Activated gamma-delta T cell treated with anti-CD3 and anti-CD28 coated beads, Interleukin-2, amount 50 U/mL, for 16 hours (primary cell): Measurements from ENCODE around the gene RBMS1.

Experiments used
- DNase-seq: peaks from one replicate; pipeline ENCODE4 v3.0.0-alpha.2; 2020; ENCODE audit warnings: low read depth

The RBMS1 gene

GRCh38 chr2:160253440-160254188, 240.0 kb downstream of the RBMS1 start:
- no peak for DNase-seq

DNA sequence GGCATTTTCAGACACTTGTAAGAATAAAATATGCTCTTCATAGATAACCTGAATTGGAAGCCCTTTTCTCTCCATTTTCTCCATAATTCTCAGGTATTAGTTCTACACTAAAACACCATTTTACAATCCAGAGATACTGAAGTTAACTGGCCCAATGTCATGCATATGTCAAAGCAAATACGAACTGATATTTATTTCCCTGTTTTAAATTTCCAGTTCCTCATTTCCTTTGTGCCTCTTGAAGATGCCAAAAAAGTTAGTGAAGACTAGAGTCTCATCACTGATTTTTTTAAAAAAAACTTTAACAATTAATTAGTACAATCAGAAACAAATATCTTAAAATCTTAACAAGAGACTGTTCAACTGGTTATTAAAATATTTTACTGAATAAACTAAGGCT, 240.7 kb downstream of the RBMS1 start:
- DNase-seq: no peak

DNA sequence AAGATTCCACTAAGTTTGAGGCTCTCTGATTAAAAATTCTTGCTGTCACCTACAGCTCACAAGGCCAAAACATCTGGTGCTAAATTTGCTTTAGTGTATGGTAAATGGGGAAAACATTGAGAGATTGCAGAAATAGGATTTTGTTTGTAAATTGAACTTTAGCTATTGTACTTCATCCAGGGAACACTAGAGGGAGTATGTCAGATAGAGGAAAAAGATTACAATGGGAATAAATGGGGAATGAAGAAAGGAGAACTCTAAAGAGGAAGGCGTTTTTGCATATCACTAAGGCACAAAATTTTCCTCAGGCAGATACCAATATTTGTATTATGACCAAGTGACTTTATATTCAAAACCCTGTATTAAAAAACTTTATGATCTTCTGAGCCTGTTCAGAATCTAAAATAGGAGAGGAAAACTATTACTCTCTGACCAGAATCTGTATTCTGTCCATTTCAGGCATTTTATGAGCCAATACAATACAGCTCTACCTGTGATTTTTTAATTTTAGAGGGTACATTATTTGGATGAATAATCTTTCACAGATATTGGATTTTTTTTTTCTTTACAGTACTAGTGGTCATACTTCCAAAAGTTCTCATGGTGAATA, 241.2 kb downstream of the RBMS1 start:
- no peak for DNase-seq

DNA sequence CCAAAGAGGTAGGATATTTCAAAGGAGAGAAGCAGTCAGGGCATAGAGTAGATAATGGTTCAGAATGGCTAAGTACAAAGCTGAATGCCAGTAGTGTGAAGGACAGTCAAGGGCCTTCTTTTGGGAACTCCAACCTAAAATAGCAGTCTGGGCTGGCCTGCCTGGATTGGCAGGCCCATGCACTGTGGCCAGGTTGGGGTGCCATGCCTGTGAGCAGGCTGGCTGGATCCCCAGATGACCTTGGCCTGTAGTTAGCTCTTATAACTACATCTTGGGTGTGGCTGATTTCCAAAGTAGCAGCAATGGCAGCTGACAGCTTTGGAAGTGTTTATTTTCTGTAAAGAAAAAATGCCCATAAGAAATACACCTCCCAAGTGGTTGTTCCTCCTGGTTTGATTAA, 242.0 kb downstream of the RBMS1 start:
- DNase-seq: no peak

GRCh38 chr2:160249876-160250275, 243.7 kb downstream of the RBMS1 start:
- DNase-seq: no peak

DNA sequence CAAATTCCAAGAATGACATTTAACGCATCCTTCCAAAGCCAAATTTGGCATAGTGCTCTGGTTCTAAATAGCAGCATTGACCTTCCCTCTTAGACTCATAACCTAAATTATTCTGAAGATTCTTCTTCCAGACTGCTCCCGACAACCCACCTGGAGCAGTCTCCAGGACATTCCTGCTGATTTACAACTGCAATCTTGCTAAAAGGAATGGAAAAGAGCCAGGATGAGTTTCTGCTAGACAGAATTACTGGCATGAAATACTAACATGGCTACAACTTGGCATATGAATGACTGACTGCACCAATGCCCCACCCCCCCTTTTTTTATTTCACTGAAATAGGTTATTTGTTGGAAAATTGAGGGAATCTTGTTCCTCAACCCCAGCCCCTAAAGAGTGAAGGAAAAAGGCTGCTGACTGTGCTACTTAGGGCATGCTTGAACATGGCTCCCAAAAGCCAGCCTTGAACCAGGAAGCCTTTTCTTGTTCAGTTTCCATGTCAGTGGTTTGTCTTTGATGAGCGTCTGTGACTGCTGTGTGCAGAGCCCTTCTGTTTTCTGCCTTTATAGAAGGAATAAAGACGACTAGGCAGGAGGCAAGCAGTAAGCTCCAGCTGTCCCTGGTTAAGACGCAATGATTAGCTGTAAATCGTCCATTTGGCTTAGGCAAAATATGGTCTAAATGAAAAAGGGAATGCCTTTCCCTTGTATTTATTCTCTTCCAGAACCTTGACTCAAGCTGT, 246.1 kb downstream of the RBMS1 start:
- DNase-seq: no peak

- DNase-seq: no peak
Observed at GRCh38 chr2:160246356-160246755, 247.3 kb downstream of the RBMS1 start.

GRCh38 chr2:160245614-160246155, 247.9 kb downstream of the RBMS1 start:
- DNase-seq: no peak

DNA sequence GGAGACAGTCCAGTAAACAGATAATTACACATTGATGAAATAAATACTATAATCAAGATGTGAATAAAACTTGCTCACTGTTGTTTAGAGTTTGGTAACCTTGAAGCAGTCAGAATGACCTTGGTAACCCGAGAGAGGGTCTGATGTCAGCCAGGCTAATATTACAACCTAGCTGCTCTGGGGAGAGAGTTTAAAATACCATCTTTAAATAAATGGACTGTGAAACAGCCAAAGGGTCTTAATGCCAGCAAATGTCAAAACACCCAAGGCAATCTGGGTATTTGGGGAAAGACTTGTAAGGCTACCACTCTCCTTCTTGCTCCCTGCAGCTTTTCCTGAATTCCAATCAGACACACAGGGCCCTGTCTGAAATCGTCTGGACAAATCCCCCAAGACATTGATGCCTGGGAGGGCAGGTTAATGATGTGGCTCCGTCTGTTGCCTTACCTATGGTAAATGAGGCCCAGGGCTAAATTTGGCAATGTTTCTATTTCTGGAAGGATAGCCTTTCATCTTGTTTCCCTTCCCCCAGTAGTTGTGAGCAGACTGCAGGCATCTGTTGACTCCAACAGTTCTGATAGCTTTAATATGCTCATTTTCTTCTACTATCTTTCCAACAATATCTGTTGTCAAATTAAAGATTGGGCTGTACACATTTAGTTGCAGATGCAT, 250.6 kb downstream of the RBMS1 start:
- no peak for DNase-seq

- DNase-seq: no peak
Observed at GRCh38 chr2:160241251-160242137, 252.1 kb downstream of the RBMS1 start.

DNA sequence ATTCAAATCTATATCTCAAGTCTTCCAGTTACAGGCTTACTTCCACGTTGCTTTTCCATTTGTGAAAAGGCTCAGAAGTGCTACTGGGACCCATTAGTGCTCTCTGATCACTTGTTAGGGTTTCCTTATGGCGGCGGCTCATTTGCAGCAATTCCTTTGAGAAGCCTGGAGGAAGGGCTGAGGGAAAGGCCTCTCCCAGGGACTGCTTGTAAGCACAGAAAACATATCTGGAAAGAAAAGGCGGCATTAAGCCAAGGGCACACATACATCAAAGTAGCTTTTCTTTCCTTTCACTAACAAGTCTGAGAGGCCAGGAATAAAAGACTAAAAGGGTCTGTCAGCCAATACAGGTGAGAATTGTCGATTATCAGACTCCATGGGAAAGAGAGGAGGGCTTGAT, 254.2 kb downstream of the RBMS1 start:
- no peak for DNase-seq

DNA sequence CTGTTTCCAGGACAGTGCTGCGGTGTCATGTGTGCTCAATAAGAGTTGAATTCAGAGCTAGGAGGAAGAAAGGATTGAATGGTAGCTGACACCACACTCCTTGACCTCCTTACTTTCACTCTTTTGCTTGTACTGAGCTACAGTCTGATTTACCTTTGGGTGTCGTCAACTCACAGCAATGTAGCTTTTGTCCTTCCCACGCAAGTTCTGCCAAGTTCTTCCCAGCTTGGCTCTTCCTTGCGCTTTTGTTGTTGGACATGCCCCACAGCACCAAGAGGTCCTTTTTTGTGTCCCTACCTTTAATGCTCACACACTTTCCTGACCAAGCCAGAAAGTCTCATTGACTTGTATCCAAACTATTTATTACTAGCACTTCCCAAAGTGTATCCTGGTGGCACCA, 255.2 kb downstream of the RBMS1 start:
- no peak for DNase-seq

GRCh38 chr2:160232905-160233475, 260.6 kb downstream of the RBMS1 start:
- no peak for DNase-seq

- no peak for DNase-seq
Observed at GRCh38 chr2:160229591-160229990, 264.0 kb downstream of the RBMS1 start.

DNA sequence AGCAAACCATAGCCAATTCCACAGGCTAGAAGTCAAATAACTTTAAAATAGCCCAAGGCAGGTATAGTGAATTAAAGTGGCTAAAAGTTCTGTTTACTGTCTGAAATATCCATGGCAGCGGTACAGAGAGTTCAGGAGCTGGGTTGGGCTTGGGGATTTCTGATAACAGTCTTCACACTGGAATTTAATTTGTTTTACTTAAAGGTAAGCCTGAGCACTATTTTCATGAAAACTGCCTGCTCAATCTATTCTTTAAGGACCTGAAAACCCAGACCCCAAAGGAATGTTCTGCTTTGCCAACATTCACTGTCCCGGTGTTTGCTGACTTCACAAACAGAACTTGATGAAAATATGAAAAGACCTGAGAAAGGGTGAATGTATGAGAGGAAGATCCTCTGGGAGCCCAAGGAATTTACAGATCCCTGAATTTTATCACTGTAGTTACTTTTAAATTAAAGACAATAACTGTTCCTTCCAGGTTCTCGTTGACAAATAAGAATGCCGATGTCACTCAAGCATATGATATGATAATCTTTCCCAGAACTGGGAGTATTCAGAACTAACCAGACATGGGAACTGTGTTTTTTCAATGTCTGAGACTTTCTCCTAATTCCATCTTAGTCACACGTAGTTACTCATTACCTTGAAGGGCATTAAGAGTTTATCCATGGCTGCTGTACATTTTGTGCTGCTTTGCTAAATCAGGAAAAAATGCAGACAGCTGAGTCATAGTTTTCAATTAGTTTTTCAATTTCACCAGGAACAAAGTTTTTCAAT, 265.3 kb downstream of the RBMS1 start:
- DNase-seq: no peak

DNA sequence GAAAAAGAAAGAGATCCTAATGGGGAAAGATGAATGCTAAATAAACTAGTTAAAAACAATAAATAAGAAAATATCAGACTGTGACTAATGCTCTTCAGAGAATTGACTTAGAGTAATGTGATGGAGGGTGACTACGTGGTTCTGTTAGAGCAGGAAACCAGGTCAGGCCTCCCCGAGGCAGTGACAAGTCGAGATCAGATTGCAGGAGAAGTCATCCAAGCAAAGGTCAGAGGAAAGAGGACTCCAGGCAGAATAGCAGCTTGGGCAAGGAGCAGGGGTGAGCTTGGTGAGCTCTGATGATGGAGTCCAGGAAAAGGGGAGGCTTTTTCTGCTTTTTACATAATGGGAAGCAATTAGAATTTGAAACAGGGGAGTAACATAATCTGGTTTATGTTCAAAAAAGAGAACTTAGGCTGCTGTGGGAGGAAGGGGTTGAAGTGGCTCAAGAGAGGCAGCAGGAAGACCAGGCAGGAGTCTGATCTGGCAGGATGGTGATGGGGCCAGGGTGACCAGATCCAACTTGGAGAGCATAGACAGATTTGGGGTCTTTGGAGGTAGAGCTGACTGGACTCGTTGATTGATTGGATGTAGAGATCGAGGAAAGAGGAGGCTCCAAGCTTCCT, 266.2 kb downstream of the RBMS1 start:
- DNase-seq: no peak

GRCh38 chr2:160226367-160226766, 267.2 kb downstream of the RBMS1 start:
- no peak for DNase-seq

- no peak for DNase-seq
Observed at GRCh38 chr2:160225722-160226121, 267.9 kb downstream of the RBMS1 start.

- DNase-seq: no peak
Observed at GRCh38 chr2:160224507-160224906, 269.1 kb downstream of the RBMS1 start.

GRCh38 chr2:160224060-160224459, 269.5 kb downstream of the RBMS1 start:
- no peak for DNase-seq
